H1 (cell line): Measurements from ENCODE around the gene KCNA10. TPM values are rescaled to one million over a fixed set of nuclear protein-coding genes. Genes with fewer than 3 reads are reported as not detected.

ENCODE experiments used
- CTCF ChIA-PET: fragments of 300-600 bp; sonication (Branson Sonifier 250); formaldehyde crosslinking; loops from one replicate; lab custom pipeline; 2021; ENCODE audit not compliant: partially characterized antibody; lab: Charles Lee
- POLR2A ChIA-PET: fragments of 300-600 bp; sonication (Branson Sonifier 250); formaldehyde crosslinking; loops from one replicate; lab custom pipeline; 2021; ENCODE audit warnings: inconsistent platforms; ENCODE audit not compliant: partially characterized antibody; lab: Charles Lee
- DNase-seq, 2 experiments: peaks; one replicate each; pipeline versions ENCODE4 v3.0.0 to v3.0.0-alpha.2; 2010 to 2022; ENCODE audit warnings: low spot score in 2 of 2, low read depth in 1 of 2, mixed read lengths in 1 of 2
- FAIRE-seq: peaks from 2 replicates; lab custom pipeline; 2011; peaks lifted over from hg19 to GRCh38; lab: Jason Lieb, UNC
- H2AFZ ChIP-seq: 2 replicates; pipeline ENCODE4 v1.8.1; 2012; ENCODE audit warnings: low read length, inconsistent platforms
- H2AK5ac ChIP-seq: 2 replicates; pipeline ENCODE4 v1.6.1; 2013; ENCODE audit warnings: low read depth, low read length
- H2BK120ac ChIP-seq: replicated peaks from 2 replicates; pipeline ENCODE3; 2013; ENCODE audit warnings: low read depth, low read length, inconsistent platforms
- H2BK12ac ChIP-seq: 2 replicates; pipeline ENCODE4 v1.6.1; 2013; ENCODE audit warnings: low read depth, low read length
- H2BK15ac ChIP-seq: 2 replicates; pipeline ENCODE4 v1.6.1; 2013; ENCODE audit warnings: low read length
- H2BK20ac ChIP-seq: 2 replicates; pipeline ENCODE4 v1.6.1; 2013; ENCODE audit warnings: low read length
- H2BK5ac ChIP-seq: 2 replicates; pipeline ENCODE4 v1.6.1; 2013; ENCODE audit warnings: low read depth, low read length
- H3K14ac ChIP-seq: 2 replicates; pipeline ENCODE4 v1.6.1; 2013; ENCODE audit warnings: inconsistent platforms; ENCODE audit not compliant: insufficient read length
- H3K18ac ChIP-seq: 2 replicates; pipeline ENCODE4 v1.6.1; 2013; ENCODE audit warnings: low read length; ENCODE audit errors: extremely low read depth
- H3K23ac ChIP-seq: 2 replicates; pipeline ENCODE4 v1.6.1; 2013; ENCODE audit warnings: inconsistent platforms; ENCODE audit not compliant: insufficient read length
- H3K23me2 ChIP-seq: 2 replicates; pipeline ENCODE4 v1.6.1; 2013; ENCODE audit warnings: low read depth, low read length
- H3K27ac ChIP-seq: 2 replicates; pipeline ENCODE4 v1.6.1; 2011; ENCODE audit warnings: low read depth, low read length, inconsistent platforms
- H3K27me3 ChIP-seq, 4 experiments: replicated peaks in 1 of 4; 1 replicate in 1 of 4; 2 replicates in 3 of 4; pipeline versions ENCODE4 v1.6.1 to v1.8.1; 2011 to 2013; ENCODE audit warnings: low read length in 3 of 4, mild to moderate bottlenecking in 3 of 4, inconsistent platforms in 2 of 4, mixed read lengths in 2 of 4, moderate library complexity in 1 of 4; ENCODE audit not compliant: control insufficient read depth in 3 of 4, insufficient read depth in 3 of 4; ENCODE audit errors: extremely low read depth in 1 of 4
- H3K36me3 ChIP-seq, 4 experiments: 2 replicates each; pipeline versions ENCODE4 v1.6.1 to v1.8.1; 2011 to 2013; ENCODE audit warnings: mild to moderate bottlenecking in 4 of 4, low read length in 3 of 4, moderate library complexity in 2 of 4, control low read depth in 1 of 4, inconsistent platforms in 1 of 4; ENCODE audit not compliant: insufficient read depth in 4 of 4, control insufficient read depth in 2 of 4
- H3K4ac ChIP-seq: replicated peaks from 2 replicates; pipeline ENCODE3; 2013; ENCODE audit warnings: low read length, low read depth, mixed read lengths, inconsistent platforms; ENCODE audit not compliant: insufficient read length
- H3K4me1 ChIP-seq, 4 experiments: replicated peaks in 1 of 4; 1 replicate in 1 of 4; 2 replicates in 3 of 4; pipeline versions ENCODE4 v1.6.1 to v1.8.1; 2011 to 2013; ENCODE audit warnings: low read length in 3 of 4, inconsistent platforms in 2 of 4, mixed read lengths in 1 of 4; ENCODE audit not compliant: insufficient read depth in 4 of 4, control insufficient read depth in 3 of 4
- H3K4me2 ChIP-seq, 2 experiments: 2 replicates each; pipeline versions ENCODE4 v1.6.1 to v1.8.1; 2011 to 2013; ENCODE audit warnings: low read depth in 2 of 2, low read length in 2 of 2, control low read depth in 1 of 2, inconsistent platforms in 1 of 2, mild to moderate bottlenecking in 1 of 2; ENCODE audit not compliant: insufficient read depth in 1 of 2
- H3K4me3 ChIP-seq, 4 experiments: fragments of 200-600, 300-600 bp in 1 of 4; sonication (generic), shearing (Covaris generic), sonication (Bioruptor Twin) in 1 of 4; 2 replicates each; pipeline versions ENCODE4 v1.5.1 to v1.8.1; 2011 to 2016; ENCODE audit warnings: low read length in 4 of 4, low read depth in 3 of 4, control low read depth in 2 of 4, inconsistent platforms in 2 of 4, mild to moderate bottlenecking in 2 of 4, mixed read lengths in 1 of 4, moderate library complexity in 1 of 4; ENCODE audit not compliant: insufficient read depth in 2 of 4; ENCODE audit errors: extremely low read depth in 1 of 4
- H3K56ac ChIP-seq: replicated peaks from 2 replicates; pipeline ENCODE3; 2013; ENCODE audit warnings: low read depth, mild to moderate bottlenecking, mixed read lengths, low read length, inconsistent platforms; ENCODE audit not compliant: insufficient read length
- H3K79me1 ChIP-seq: 2 replicates; pipeline ENCODE4 v1.6.1; 2013; ENCODE audit warnings: low read depth, low read length, control low read depth
- H3K79me2 ChIP-seq, 2 experiments: 2 replicates each; pipeline versions ENCODE4 v1.6.1 to v1.8.1; 2012 to 2013; ENCODE audit warnings: low read length in 2 of 2, mild to moderate bottlenecking in 2 of 2, inconsistent platforms in 1 of 2; ENCODE audit not compliant: insufficient read depth in 2 of 2, control insufficient read depth in 1 of 2
- H3K9ac ChIP-seq, 4 experiments: replicated peaks in 1 of 4; 1 replicate in 1 of 4; 2 replicates in 3 of 4; pipeline versions ENCODE4 v1.6.1 to v1.8.1; 2011 to 2013; ENCODE audit warnings: low read depth in 3 of 4, low read length in 3 of 4, control low read depth in 2 of 4, mild to moderate bottlenecking in 2 of 4, moderate library complexity in 2 of 4, inconsistent platforms in 1 of 4; ENCODE audit errors: extremely low read depth in 1 of 4
- H3K9me3 ChIP-seq, 2 experiments: 2 replicates each; pipeline versions ENCODE4 v1.6.1 to v1.8.1; 2012 to 2013; ENCODE audit warnings: mild to moderate bottlenecking in 2 of 2, moderate library complexity in 2 of 2, control low read depth in 1 of 2, inconsistent platforms in 1 of 2, low read depth in 1 of 2, low read length in 1 of 2, mixed read lengths in 1 of 2; ENCODE audit not compliant: insufficient read depth in 2 of 2
- H4K20me1 ChIP-seq, 2 experiments: replicated peaks in 1 of 2; 2 replicates each; pipeline versions ENCODE3 to v1.8.1; 2011 to 2013; ENCODE audit warnings: inconsistent platforms in 2 of 2, low read length in 2 of 2, mild to moderate bottlenecking in 1 of 2; ENCODE audit not compliant: insufficient read depth in 2 of 2, control insufficient read depth in 1 of 2
- H4K5ac ChIP-seq: 2 replicates; pipeline ENCODE4 v1.6.1; 2013; ENCODE audit warnings: low read length, low read depth, mixed read lengths, inconsistent platforms; ENCODE audit not compliant: insufficient read length
- H4K8ac ChIP-seq: 2 replicates; pipeline ENCODE4 v1.8.0; 2013; ENCODE audit warnings: mild to moderate bottlenecking, moderate library complexity, low read length, inconsistent platforms; ENCODE audit not compliant: insufficient read depth; ENCODE audit errors: extremely low read depth
- H4K91ac ChIP-seq: replicated peaks from 2 replicates; pipeline ENCODE3; 2013; ENCODE audit warnings: low read length, mixed read lengths, inconsistent platforms; ENCODE audit not compliant: insufficient read length
- EZH2 ChIP-seq: fragments of 200-600 bp; sonication (generic); IDR thresholded peaks from 2 replicates; pipeline ENCODE4 v1.7.1; 2012; ENCODE audit warnings: low read depth, mild to moderate bottlenecking, moderate library complexity, low read length, inconsistent platforms; ENCODE audit not compliant: severe bottlenecking
- HDAC2 ChIP-seq, 2 experiments: fragments of 300-600 bp in 1 of 2; sonication (generic) in 1 of 2; IDR thresholded peaks; 2 replicates each; pipeline ENCODE4 v1.6.1; 2011 to 2012; ENCODE audit warnings: low read depth in 2 of 2, low read length in 2 of 2, mild to moderate bottlenecking in 2 of 2, moderate library complexity in 2 of 2, borderline replicate concordance in 1 of 2, inconsistent platforms in 1 of 2
- RAD21 ChIP-seq, 2 experiments: IDR thresholded peaks in 1 of 2; conservative IDR thresholded peaks in 1 of 2; 2 replicates each; pipeline ENCODE4 v1.6.1; 2011; ENCODE audit warnings: low read depth in 2 of 2, low read length in 2 of 2, improper control_type of control experiment in 1 of 2, inconsistent platforms in 1 of 2, mild to moderate bottlenecking in 1 of 2, moderate library complexity in 1 of 2
- RBBP5 ChIP-seq: IDR thresholded peaks from 2 replicates; pipeline ENCODE4 v1.7.1; 2012; ENCODE audit warnings: low read depth, mild to moderate bottlenecking, inconsistent platforms, low read length, moderate library complexity, borderline replicate concordance
- RFX5 ChIP-seq: IDR thresholded peaks from 2 replicates; pipeline ENCODE4 v1.6.1; 2011; ENCODE audit warnings: low read depth, low read length, improper control_type of control experiment, borderline replicate concordance
- WGBS, 2 experiments: shearing (Covaris generic) in 1 of 2; methylation state at CpG; one replicate each; pipeline versions ENCODE4 v1.1.6 to v1.1.7; 2013 to 2015; ENCODE audit warnings: low lambda C conversion rate in 2 of 2, mixed read lengths in 2 of 2, inconsistent platforms in 1 of 2, low coverage in 1 of 2, missing lambda C conversion rate in 1 of 2; ENCODE audit not compliant: insufficient replicate concordance in 2 of 2, insufficient coverage in 1 of 2, insufficient read length in 1 of 2; ENCODE audit errors: extremely low coverage in 1 of 2, missing lambda C conversion rate in 1 of 2; 5-methylcytosine and 5-hydroxymethylcytosine counted together
- polyA plus RNA-seq, 7 experiments: library from polyadenylated mRNA; depleted of rRNA in 3 of 7; stranded (reverse) in 5 of 7; unstranded in 2 of 7; fragments of >200 nt in 5 of 7; fragments of 200-250 nt in 2 of 7; gene quantifications; 1 replicate in 5 of 7; 2 replicates in 1 of 7; 4 replicates in 1 of 7; pipeline versions ENCODE4 v1.2.1 to v1.2.3, GENCODE V29; 2011 to 2013; ENCODE audit warnings: missing spikeins in 2 of 7, mixed read lengths in 2 of 7
- total RNA-seq: library from RNA; stranded (reverse); fragmentation: NEBNext Ultra II Directional; extraction: Animal tissue kit (Norgen Biotek cat#: 25700); gene quantifications from 2 replicates; pipeline ENCODE4 v1.2.1, GENCODE V29; 2021
- TF ChIP-seq, protein P1 (sequence below), 3 experiments: IDR thresholded peaks; 1 replicate in 2 of 3; 2 replicates in 1 of 3; pipeline versions ENCODE4 v1.5.1 to v1.6.1; 2011; ENCODE audit warnings: low read length in 3 of 3, mild to moderate bottlenecking in 3 of 3, inconsistent platforms in 2 of 3, low read depth in 1 of 3, moderate library complexity in 1 of 3; ENCODE audit not compliant: insufficient read depth in 1 of 3; ENCODE audit errors: control extremely low read depth in 1 of 3

The KCNA10 gene
- total and polyA plus RNA-seq, 2 of the 8 experiments (the other 6 are each of a cell fraction or from before 2014, with no cell fraction given): not detected

DNA sequence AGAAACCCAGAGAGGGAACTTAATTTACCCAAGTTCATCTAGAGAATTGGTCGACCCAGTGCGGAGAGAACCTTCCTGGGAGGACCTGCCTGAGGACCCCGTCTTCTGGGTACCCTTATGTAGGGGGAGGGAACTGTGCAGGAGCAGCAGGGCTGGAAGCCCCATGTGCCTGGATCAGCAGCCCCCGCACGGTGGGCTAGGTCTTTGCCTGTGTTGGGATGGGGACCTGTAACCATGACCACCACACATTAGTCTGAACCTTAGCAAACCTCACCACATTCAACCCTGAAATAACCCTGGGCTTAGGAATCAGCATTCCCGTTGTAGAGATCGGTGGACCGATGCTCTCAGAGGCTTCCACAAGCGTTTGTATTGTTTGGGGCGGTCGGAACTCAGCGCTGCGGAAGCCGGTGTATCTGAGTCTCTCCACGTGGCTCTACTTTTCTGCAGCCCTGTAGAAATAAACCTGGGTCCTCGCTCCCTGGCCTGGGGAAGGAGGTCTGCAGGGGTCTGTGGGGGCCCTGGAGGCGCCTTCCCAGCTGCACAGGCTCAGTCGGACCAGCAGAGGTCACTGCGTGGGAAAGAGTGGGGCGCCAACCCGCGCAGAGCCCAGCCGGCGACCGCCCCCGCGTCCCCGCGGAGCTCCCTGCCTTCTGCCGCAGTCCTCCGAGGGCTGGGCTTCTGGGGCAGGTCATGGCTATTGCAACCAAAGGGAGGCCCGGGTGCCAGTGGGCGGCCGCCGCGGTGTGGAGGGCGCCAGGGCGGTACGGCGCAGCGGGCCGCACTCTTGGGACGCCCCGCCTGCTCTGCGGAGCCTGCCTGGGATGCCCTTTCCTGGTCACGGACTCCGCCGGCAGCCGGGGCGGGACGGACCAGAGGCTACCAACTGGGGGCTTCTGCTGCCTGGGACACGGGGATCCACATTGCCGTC lies 36.2 kb upstream of the KCNA10 start:
- Histone ChIP-seq H3K27ac (no peak overlapping the region), H3K23ac (no peak overlapping the region), H4K91ac (no peak overlapping the region), H4K5ac (no peak overlapping the region), H4K8ac (peak overlapping the region; percentile 64; the same call in 1 of the 2 replicates), H3K4ac (no peak overlapping the region), H3K79me1 (no peaks in the 10 kb centered on the region), H3K4me1 (peaks cover 0 to 8% (median under 1%) of the 10 kb centered on the region in 4 experiments; a peak in 3 of 7 replicates), H3K36me3 (no peaks in the 10 kb centered on the region), H2BK120ac (no peak overlapping the region), H3K23me2 (peaks cover 9% of the 10 kb centered on the region; the same call in 1 of the 2 replicates), H2BK5ac (no peak overlapping the region), H2BK15ac (no peak overlapping the region), H3K4me2 (peak overlapping the region; percentile 48 to 72), H3K14ac (no peak overlapping the region), H3K79me2 (no peaks in the 10 kb centered on the region), H4K20me1 (peaks cover 0 to 2% of the 10 kb centered on the region in 2 experiments), H3K9ac (no peak overlapping the region), H2AK5ac (no peak overlapping the region), H3K56ac (no peak overlapping the region), H3K27me3 (peaks cover 3 to 32% (median 24%) of the 10 kb centered on the region in 4 experiments), H2BK20ac (no peak overlapping the region), H3K4me3 (peak overlapping the region; percentile 37 to 57 (median 44)), H3K18ac (no peak overlapping the region), H2AFZ (peak overlapping the region; percentile 28; the same call in 1 of the 2 replicates), H2BK12ac (no peak overlapping the region; the same call in 1 of the 2 replicates), H3K9me3 (no peaks in the 10 kb centered on the region)
- WGBS, 2 experiments: 14% methylated on average over 50 of the region's 53 CpGs; no CpG with 5 or more reads in 1 of the 2 experiments
- DNase-seq (peak in 1 of 2 experiments; percentile 81), FAIRE-seq (no peak)
- CTCF ChIA-PET: interaction anchor here (0.6 to 12.7 kb wide), 26 partner anchors 8 to 531 kb away, joined by 3 to 302 read pairs (median 5); partner anchors contain the start of genes KCNA10 and KCNA2
- POLR2A ChIA-PET: interaction anchor here (1.8 kb wide), 1 partner anchor 51 kb away, joined by 4 read pairs; the partner anchor contains the start of gene KCNA2
- TF ChIP-seq HDAC2 (IDR thresholded peaks at IDR 0.05; ENCODE audit: borderline replicate concordance in 1 of 2, low read depth in 2 of 2, low read length in 2 of 2): peak in 1 of 2 experiments; percentile 88; a peak in 1 of 4 replicates
- TF ChIP-seq RBBP5: 0 out of 2 replicates have a peak, but pooled peaks have one; percentile 37
- TF ChIP-seq, protein P1, sequence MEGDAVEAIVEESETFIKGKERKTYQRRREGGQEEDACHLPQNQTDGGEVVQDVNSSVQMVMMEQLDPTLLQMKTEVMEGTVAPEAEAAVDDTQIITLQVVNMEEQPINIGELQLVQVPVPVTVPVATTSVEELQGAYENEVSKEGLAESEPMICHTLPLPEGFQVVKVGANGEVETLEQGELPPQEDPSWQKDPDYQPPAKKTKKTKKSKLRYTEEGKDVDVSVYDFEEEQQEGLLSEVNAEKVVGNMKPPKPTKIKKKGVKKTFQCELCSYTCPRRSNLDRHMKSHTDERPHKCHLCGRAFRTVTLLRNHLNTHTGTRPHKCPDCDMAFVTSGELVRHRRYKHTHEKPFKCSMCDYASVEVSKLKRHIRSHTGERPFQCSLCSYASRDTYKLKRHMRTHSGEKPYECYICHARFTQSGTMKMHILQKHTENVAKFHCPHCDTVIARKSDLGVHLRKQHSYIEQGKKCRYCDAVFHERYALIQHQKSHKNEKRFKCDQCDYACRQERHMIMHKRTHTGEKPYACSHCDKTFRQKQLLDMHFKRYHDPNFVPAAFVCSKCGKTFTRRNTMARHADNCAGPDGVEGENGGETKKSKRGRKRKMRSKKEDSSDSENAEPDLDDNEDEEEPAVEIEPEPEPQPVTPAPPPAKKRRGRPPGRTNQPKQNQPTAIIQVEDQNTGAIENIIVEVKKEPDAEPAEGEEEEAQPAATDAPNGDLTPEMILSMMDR (IDR thresholded peaks at IDR 0.05; ENCODE audit: control extremely low read depth in 1 of 3, insufficient read depth in 1 of 3, low read depth in 1 of 3, low read length in 3 of 3): peak; percentile 73 to 81 (median 76)
- no peak for TF ChIP-seq RFX5
- peak; percentile 51 for TF ChIP-seq EZH2
- TF ChIP-seq RAD21 (IDR thresholded peaks at IDR 0.05 in 1 of 2, conservative IDR thresholded peaks at IDR 0.05 in 1 of 2; ENCODE audit: low read depth in 2 of 2, low read length in 2 of 2): peak; percentile 32 to 52
